ENCODE measurements around the gene CBX7.

DNA sequence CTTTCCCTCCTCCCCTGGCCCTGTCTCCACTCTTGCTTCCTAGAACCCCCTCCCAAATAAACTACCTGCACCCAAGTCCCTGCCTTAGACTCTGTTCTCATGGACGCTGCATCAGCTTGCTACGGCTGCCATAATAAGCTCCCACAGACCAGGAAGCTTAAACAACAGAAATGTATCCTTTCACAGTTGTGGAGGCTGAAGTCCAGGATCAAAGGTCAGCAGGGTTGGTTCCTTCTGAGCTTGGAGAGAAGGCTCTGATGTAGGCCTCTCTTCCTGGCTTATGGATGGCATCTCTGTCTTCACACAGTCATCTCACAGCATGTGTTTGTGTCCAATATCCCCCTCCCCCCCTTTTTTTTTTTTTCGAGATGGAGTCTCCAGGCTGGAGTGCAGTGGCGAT lies 23.4 kb downstream of the CBX7 start:
- TF ChIP-seq YY1 (IDR thresholded peaks at IDR 0.05; ENCODE audit: low read depth, low read length), result no peak
- TF ChIP-seq SP1 (IDR thresholded peaks at IDR 0.05; ENCODE audit: low read depth, low read length), result no peak
- no peak for TF ChIP-seq POLR2A (IDR thresholded peaks at IDR 0.05; ENCODE audit: control extremely low read depth in 1 of 2, low read depth in 2 of 2, low read length in 2 of 2)
- no peak for TF ChIP-seq CTCF (IDR thresholded peaks at IDR 0.05; ENCODE audit: control extremely low read depth in 1 of 3, insufficient read depth in 1 of 3, low read depth in 1 of 3, low read length in 3 of 3)
- no peak for TF ChIP-seq HDAC2 (IDR thresholded peaks at IDR 0.05; ENCODE audit: borderline replicate concordance in 1 of 2, low read depth in 2 of 2, low read length in 2 of 2)
- TF ChIP-seq TCF12 (IDR thresholded peaks at IDR 0.05; ENCODE audit: low read depth, low read length), result no peak
- TF ChIP-seq MAFK (IDR thresholded peaks at IDR 0.05; ENCODE audit: low read depth, low read length), result no peak
- no peak for TF ChIP-seq POLR2AphosphoS5 (IDR thresholded peaks at IDR 0.05; ENCODE audit: low read depth, low read length)
- TF ChIP-seq SP2 (IDR thresholded peaks at IDR 0.05; ENCODE audit: low read length), result no peak
- no peak for TF ChIP-seq KDM5A (IDR thresholded peaks at IDR 0.05; ENCODE audit: low read length)
- TF ChIP-seq MAX (IDR thresholded peaks at IDR 0.05), result no peak
